ENCODE data around the gene CACNG4. TPM values are rescaled to one million over a fixed set of nuclear protein-coding genes. Genes with fewer than 3 reads are reported as not detected.

CACNG4 gene
- polyA plus RNA-seq, 1 donor from 2014 or later, result 32.9 TPM

DNA sequence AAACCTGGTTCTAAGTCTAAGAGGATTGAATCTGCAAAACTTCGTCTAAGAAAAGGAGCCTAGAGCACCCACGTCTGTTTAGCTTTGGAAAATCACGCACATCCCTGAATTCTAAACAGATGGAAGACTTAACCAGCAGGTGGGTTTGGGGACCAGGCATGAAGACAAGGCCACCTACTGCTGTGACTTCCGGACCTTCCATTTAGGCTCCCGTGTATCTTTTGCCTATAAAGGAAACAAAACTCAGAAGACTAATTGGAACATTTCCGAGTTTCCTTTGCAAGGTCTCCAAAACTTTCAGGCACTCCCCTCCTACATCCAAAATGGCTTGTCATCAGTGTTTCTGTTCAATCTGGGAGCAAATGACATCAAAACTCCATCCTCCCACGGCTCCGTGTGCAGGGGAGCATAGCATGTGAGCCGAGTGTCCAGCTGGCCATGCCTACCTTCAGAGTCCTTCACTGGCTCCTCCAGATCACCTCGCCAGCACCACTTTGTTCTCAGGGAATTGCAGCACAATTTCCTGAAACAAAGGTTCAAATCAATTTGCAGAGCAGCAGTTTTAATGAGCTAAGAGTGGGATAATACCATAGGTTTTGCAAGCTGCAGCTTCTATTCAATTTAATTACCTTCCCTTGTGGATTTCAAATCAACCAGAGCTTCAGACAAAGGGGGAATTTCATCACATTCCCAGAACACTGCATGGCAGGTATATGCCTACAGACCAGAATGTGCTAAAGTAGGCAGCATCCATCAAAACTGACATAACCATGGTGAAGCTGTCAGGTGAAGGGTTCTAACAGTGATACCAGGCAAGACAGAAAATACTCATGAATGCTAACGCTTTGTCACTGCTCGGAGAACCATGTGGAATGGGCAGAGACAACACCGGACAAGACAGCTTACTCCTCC is 103.3 kb downstream of the CACNG4 start:
- peak; percentile 52 for TF ChIP-seq MXI1 (conservative IDR thresholded peaks at IDR 0.05; ENCODE audit: poor library complexity, severe bottlenecking)
- TF ChIP-seq TAF1 (IDR thresholded peaks at IDR 0.05; ENCODE audit: low read depth), result peak; percentile 29
- peak; percentile 10 for TF ChIP-seq SMC3 (conservative IDR thresholded peaks at IDR 0.05; ENCODE audit: poor library complexity)
- no peak for TF ChIP-seq EZH2 (IDR thresholded peaks at IDR 0.05; ENCODE audit: borderline replicate concordance, insufficient read depth, low read length, poor library complexity, severe bottlenecking)
- peak; percentile 25 for TF ChIP-seq RAD21 (conservative IDR thresholded peaks at IDR 0.05)
- peak; percentile 96 for TF ChIP-seq EP300 (conservative IDR thresholded peaks at IDR 0.05; ENCODE audit: poor library complexity, severe bottlenecking)
- TF ChIP-seq, protein P1, sequence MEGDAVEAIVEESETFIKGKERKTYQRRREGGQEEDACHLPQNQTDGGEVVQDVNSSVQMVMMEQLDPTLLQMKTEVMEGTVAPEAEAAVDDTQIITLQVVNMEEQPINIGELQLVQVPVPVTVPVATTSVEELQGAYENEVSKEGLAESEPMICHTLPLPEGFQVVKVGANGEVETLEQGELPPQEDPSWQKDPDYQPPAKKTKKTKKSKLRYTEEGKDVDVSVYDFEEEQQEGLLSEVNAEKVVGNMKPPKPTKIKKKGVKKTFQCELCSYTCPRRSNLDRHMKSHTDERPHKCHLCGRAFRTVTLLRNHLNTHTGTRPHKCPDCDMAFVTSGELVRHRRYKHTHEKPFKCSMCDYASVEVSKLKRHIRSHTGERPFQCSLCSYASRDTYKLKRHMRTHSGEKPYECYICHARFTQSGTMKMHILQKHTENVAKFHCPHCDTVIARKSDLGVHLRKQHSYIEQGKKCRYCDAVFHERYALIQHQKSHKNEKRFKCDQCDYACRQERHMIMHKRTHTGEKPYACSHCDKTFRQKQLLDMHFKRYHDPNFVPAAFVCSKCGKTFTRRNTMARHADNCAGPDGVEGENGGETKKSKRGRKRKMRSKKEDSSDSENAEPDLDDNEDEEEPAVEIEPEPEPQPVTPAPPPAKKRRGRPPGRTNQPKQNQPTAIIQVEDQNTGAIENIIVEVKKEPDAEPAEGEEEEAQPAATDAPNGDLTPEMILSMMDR (IDR thresholded peaks at IDR 0.05; ENCODE audit: poor library complexity, severe bottlenecking), result no peak
- TF ChIP-seq, protein P2, sequence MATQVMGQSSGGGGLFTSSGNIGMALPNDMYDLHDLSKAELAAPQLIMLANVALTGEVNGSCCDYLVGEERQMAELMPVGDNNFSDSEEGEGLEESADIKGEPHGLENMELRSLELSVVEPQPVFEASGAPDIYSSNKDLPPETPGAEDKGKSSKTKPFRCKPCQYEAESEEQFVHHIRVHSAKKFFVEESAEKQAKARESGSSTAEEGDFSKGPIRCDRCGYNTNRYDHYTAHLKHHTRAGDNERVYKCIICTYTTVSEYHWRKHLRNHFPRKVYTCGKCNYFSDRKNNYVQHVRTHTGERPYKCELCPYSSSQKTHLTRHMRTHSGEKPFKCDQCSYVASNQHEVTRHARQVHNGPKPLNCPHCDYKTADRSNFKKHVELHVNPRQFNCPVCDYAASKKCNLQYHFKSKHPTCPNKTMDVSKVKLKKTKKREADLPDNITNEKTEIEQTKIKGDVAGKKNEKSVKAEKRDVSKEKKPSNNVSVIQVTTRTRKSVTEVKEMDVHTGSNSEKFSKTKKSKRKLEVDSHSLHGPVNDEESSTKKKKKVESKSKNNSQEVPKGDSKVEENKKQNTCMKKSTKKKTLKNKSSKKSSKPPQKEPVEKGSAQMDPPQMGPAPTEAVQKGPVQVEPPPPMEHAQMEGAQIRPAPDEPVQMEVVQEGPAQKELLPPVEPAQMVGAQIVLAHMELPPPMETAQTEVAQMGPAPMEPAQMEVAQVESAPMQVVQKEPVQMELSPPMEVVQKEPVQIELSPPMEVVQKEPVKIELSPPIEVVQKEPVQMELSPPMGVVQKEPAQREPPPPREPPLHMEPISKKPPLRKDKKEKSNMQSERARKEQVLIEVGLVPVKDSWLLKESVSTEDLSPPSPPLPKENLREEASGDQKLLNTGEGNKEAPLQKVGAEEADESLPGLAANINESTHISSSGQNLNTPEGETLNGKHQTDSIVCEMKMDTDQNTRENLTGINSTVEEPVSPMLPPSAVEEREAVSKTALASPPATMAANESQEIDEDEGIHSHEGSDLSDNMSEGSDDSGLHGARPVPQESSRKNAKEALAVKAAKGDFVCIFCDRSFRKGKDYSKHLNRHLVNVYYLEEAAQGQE (IDR thresholded peaks at IDR 0.05; ENCODE audit: borderline replicate concordance), result peak; percentile 97
- TF ChIP-seq POLR2AphosphoS5 (IDR thresholded peaks at IDR 0.05), result peak; percentile 78
- no peak overlapping the region for H2AFZ ChIP-seq (ENCODE audit: low read depth, low read length)
- no peaks in the 10 kb centered on the region for H3F3A ChIP-seq (ENCODE audit: insufficient read depth, low read length, poor library complexity, severe bottlenecking)
- peak overlapping the region; percentile 52 for H3K4me2 ChIP-seq (ENCODE audit: low read length)
- H3K9me2 ChIP-seq (ENCODE audit: insufficient read depth, low read length), result no peaks in the 10 kb centered on the region
- no peaks in the 10 kb centered on the region for H3K9me3 ChIP-seq (ENCODE audit: low read length)
- no peaks in the 10 kb centered on the region for H3K27me3 ChIP-seq (ENCODE audit: insufficient read depth, low read depth, low read length)
- H4K20me1 ChIP-seq (ENCODE audit: insufficient read depth), result no peaks in the 10 kb centered on the region
- peak overlapping the region; percentile 61 for H3K9ac ChIP-seq (ENCODE audit: low read length)
- H3K27ac ChIP-seq (ENCODE audit: low read length), result peak overlapping the region; percentile 95
- no peaks in the 10 kb centered on the region for H3K36me3 ChIP-seq (ENCODE audit: insufficient read depth, low read length)
- no peaks in the 10 kb centered on the region for H3K79me2 ChIP-seq (replicated peaks; ENCODE audit: insufficient read depth, low read length)
- H3K4me3 ChIP-seq (ENCODE audit: low read length), result peak overlapping the region; percentile 50

DNA sequence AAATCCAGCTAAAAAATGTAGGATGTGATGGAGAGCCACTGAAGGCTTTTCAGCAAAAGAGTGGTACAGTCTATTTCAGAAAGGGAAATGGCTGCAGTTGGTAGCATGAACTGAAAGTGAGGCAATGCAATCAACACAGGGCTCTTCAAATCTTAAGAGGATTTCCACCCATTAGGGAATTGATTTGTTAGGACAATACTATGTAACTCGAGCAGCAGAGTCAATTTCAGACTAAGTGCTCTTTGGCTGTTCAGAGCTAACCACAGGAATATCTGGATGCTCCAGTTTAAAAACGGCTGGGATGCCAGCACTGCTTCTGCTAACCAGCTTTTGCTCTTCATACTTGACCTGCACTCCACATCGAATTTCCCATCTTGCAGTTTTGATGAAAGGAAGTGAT is 104.5 kb downstream of the CACNG4 start:
- peak overlapping the region; percentile 50 for H3K4me3 ChIP-seq (ENCODE audit: low read length)
- H4K20me1 ChIP-seq (ENCODE audit: insufficient read depth), result no peaks in the 10 kb centered on the region
- peak overlapping the region; percentile 95 for H3K27ac ChIP-seq (ENCODE audit: low read length)
- H3K36me3 ChIP-seq (ENCODE audit: insufficient read depth, low read length), result no peaks in the 10 kb centered on the region
- no peaks in the 10 kb centered on the region for H3K27me3 ChIP-seq (ENCODE audit: insufficient read depth, low read depth, low read length)
- peak overlapping the region; percentile 59 for H3K9ac ChIP-seq (ENCODE audit: low read length)
- H3K9me2 ChIP-seq (ENCODE audit: insufficient read depth, low read length), result no peaks in the 10 kb centered on the region
- H2AFZ ChIP-seq (ENCODE audit: low read depth, low read length), result no peak overlapping the region
- TF ChIP-seq TAF1 (IDR thresholded peaks at IDR 0.05; ENCODE audit: low read depth) (no peak), POLR2AphosphoS5 (IDR thresholded peaks at IDR 0.05) (no peak), EZH2 (IDR thresholded peaks at IDR 0.05; ENCODE audit: borderline replicate concordance, insufficient read depth, low read length, poor library complexity, severe bottlenecking) (no peak), SMC3 (conservative IDR thresholded peaks at IDR 0.05; ENCODE audit: poor library complexity) (no peak)
- TF ChIP-seq, protein P2 (IDR thresholded peaks at IDR 0.05; ENCODE audit: borderline replicate concordance), result no peak
- H3K9me3 ChIP-seq (ENCODE audit: low read length), result no peaks in the 10 kb centered on the region
- H3K79me2 ChIP-seq (replicated peaks; ENCODE audit: insufficient read depth, low read length), result no peaks in the 10 kb centered on the region
- H3F3A ChIP-seq (ENCODE audit: insufficient read depth, low read length, poor library complexity, severe bottlenecking), result no peaks in the 10 kb centered on the region
- H3K4me2 ChIP-seq (ENCODE audit: low read length), result no peak overlapping the region

All from neural cell (in vitro differentiated cells).